Liver (tissue), 9 donors: Measurements from ENCODE around the gene OR7G2. TPM values are rescaled to one million over a fixed set of nuclear protein-coding genes. Genes with fewer than 3 reads are reported as not detected.

Experiments
- DNase-seq: peaks from one replicate; pipeline ENCODE4 v3.0.0-alpha.2; 2017; ENCODE audit warnings: low spot score
- H3K27ac ChIP-seq, 2 donors: one replicate each; pipeline ENCODE4 v1.7.0; 2013; ENCODE audit warnings: inconsistent platforms in 2 of 2, low read length in 2 of 2, control low read depth in 1 of 2, low read depth in 1 of 2, mild to moderate bottlenecking in 1 of 2
- H3K27me3 ChIP-seq, 4 donors: one replicate each; pipeline versions ENCODE4 v1.6.1 to v1.7.0; 2013; ENCODE audit warnings: low read length in 3 of 4, inconsistent platforms in 1 of 4, mild to moderate bottlenecking in 1 of 4, moderate library complexity in 1 of 4; ENCODE audit not compliant: control insufficient read depth in 4 of 4, insufficient read depth in 4 of 4
- H3K36me3 ChIP-seq, 4 donors: one replicate each; pipeline versions ENCODE4 v1.6.1 to v1.7.0; 2013; ENCODE audit warnings: low read length in 3 of 4, mild to moderate bottlenecking in 3 of 4, low read depth in 1 of 4, moderate library complexity in 1 of 4; ENCODE audit not compliant: control insufficient read depth in 4 of 4, insufficient read depth in 3 of 4
- H3K4me1 ChIP-seq, 4 donors: one replicate each; pipeline versions ENCODE4 v1.6.1 to v1.7.0; 2013; ENCODE audit warnings: low read length in 3 of 4, mild to moderate bottlenecking in 3 of 4, moderate library complexity in 1 of 4; ENCODE audit not compliant: control insufficient read depth in 4 of 4, insufficient read depth in 4 of 4
- H3K4me3 ChIP-seq, 3 donors: one replicate each; pipeline versions ENCODE4 v1.6.1 to v1.7.0; 2013; ENCODE audit warnings: low read length in 3 of 3, control low read depth in 1 of 3, low read depth in 1 of 3, mild to moderate bottlenecking in 1 of 3
- H3K9ac ChIP-seq, 2 donors: one replicate each; pipeline ENCODE4 v1.7.0; 2013; ENCODE audit warnings: low read length in 2 of 2, mild to moderate bottlenecking in 2 of 2, moderate library complexity in 2 of 2, control low read depth in 1 of 2, low read depth in 1 of 2
- H3K9me3 ChIP-seq, 4 donors: one replicate each; pipeline versions ENCODE4 v1.6.1 to v1.7.0; 2013; ENCODE audit warnings: low read length in 3 of 4; ENCODE audit not compliant: control insufficient read depth in 4 of 4
- EGR1 ChIP-seq, 2 donors: IDR thresholded peaks; 2 replicates each; pipeline ENCODE4 v1.6.1; 2016 to 2018; ENCODE audit warnings: antibody characterized with exemption in 2 of 2, low read depth in 2 of 2
- FOXA1 ChIP-seq: IDR thresholded peaks from 2 replicates; pipeline ENCODE4 v1.6.1; 2016; ENCODE audit warnings: antibody characterized with exemption
- FOXA2 ChIP-seq: IDR thresholded peaks from 2 replicates; pipeline ENCODE4 v1.6.1; 2016; ENCODE audit warnings: antibody characterized with exemption
- GABPA ChIP-seq, 2 donors: IDR thresholded peaks in 1 of 2; conservative IDR thresholded peaks in 1 of 2; 2 replicates each; pipeline ENCODE4 v1.6.1; 2016; ENCODE audit warnings: antibody characterized with exemption in 2 of 2, mild to moderate bottlenecking in 1 of 2, moderate library complexity in 1 of 2
- HNF4G ChIP-seq: IDR thresholded peaks from 2 replicates; pipeline ENCODE4 v1.6.1; 2016; ENCODE audit warnings: antibody characterized with exemption
- JUND ChIP-seq, 2 donors: IDR thresholded peaks; 2 replicates each; pipeline ENCODE4 v1.6.1; 2016; ENCODE audit warnings: antibody characterized with exemption in 2 of 2
- NR2F2 ChIP-seq: IDR thresholded peaks from 2 replicates; pipeline ENCODE4 v1.6.1; 2016; ENCODE audit warnings: antibody characterized with exemption
- RAD21 ChIP-seq, 2 donors: IDR thresholded peaks; 2 replicates each; pipeline ENCODE4 v1.6.1; 2016; ENCODE audit warnings: antibody characterized with exemption in 2 of 2, mild to moderate bottlenecking in 2 of 2
- RXRA ChIP-seq, 2 donors: IDR thresholded peaks; 2 replicates each; pipeline ENCODE4 v1.6.1; 2017 to 2018; ENCODE audit warnings: antibody characterized with exemption in 2 of 2, mild to moderate bottlenecking in 1 of 2
- YY1 ChIP-seq: IDR thresholded peaks from 2 replicates; pipeline ENCODE4 v1.6.1; 2016; ENCODE audit warnings: antibody characterized with exemption, mild to moderate bottlenecking
- WGBS: extraction: QIAGEN DNeasy Blood & Tissue Kit; methylation state at CpG from one replicate; pipeline ENCODE4 v1.1.7; 2013; 5-methylcytosine and 5-hydroxymethylcytosine counted together
- polyA plus RNA-seq, 2 donors: library from polyadenylated mRNA; stranded (reverse) in 1 of 2; unstranded in 1 of 2; fragments of 200-250 nt in 1 of 2; fragments of >200 nt in 1 of 2; fragmentation: Nextera tagmentation in 1 of 2; extraction: Ambion mirVana in 1 of 2; gene quantifications; one replicate each; pipeline versions ENCODE4 v1.2.1 to v1.2.3, GENCODE V29; 2013 to 2015
- total RNA-seq, 2 donors: library from RNA; depleted of rRNA; stranded (reverse); fragments of >200 nt; gene quantifications; one replicate each; pipeline ENCODE4 v1.2.3, GENCODE V29; 2014
- TF ChIP-seq, protein P1 (sequence below): IDR thresholded peaks from 2 replicates; pipeline ENCODE4 v1.6.1; 2016; ENCODE audit warnings: antibody characterized with exemption, mild to moderate bottlenecking
- TF ChIP-seq, protein P2 (sequence below): IDR thresholded peaks from 2 replicates; pipeline ENCODE4 v1.6.1; 2016; ENCODE audit warnings: antibody characterized with exemption
- TF ChIP-seq, protein P3 (sequence below): IDR thresholded peaks from 2 replicates; pipeline ENCODE4 v1.6.1; 2016; ENCODE audit warnings: antibody characterized with exemption
- TF ChIP-seq, protein P4 (sequence below): IDR thresholded peaks from 2 replicates; pipeline ENCODE4 v1.6.1; 2016; ENCODE audit warnings: antibody characterized with exemption
- TF ChIP-seq, protein P5 (sequence below): fragments of 150-350 bp; IDR thresholded peaks from 2 replicates; pipeline ENCODE4 v1.5.1; 2017; ENCODE audit warnings: improper control_type of control experiment, low read depth, low read length; ENCODE audit not compliant: missing input control
- donor health status: healthy.
- donor health status: healthy.
- donor health status: healthy.
- donor health status: healthy.
- donor health status: healthy.

The OR7G2 gene
- total and polyA plus RNA-seq, 4 donors = not detected

DNA sequence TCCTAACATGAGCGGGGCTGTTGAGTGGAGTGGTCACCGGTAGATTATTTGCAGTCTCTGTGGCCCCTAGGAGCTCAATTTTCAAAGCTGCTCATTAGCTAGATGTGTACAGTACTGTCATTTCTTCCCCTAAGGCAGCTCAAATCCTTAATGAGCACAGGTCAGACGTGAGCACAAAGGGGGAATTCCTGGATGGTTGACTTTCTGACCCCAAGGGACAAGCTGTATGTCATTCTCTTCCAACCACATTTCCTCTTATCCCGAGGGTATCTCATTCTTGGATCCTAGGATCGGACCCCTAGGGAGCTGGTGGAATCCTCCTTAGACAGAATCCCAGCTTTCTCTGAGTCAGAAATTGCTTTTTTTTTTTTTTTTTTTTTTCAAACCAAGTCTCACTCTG is 25.1 kb upstream of the OR7G2 start (continued):
- TF ChIP-seq, protein P1, sequence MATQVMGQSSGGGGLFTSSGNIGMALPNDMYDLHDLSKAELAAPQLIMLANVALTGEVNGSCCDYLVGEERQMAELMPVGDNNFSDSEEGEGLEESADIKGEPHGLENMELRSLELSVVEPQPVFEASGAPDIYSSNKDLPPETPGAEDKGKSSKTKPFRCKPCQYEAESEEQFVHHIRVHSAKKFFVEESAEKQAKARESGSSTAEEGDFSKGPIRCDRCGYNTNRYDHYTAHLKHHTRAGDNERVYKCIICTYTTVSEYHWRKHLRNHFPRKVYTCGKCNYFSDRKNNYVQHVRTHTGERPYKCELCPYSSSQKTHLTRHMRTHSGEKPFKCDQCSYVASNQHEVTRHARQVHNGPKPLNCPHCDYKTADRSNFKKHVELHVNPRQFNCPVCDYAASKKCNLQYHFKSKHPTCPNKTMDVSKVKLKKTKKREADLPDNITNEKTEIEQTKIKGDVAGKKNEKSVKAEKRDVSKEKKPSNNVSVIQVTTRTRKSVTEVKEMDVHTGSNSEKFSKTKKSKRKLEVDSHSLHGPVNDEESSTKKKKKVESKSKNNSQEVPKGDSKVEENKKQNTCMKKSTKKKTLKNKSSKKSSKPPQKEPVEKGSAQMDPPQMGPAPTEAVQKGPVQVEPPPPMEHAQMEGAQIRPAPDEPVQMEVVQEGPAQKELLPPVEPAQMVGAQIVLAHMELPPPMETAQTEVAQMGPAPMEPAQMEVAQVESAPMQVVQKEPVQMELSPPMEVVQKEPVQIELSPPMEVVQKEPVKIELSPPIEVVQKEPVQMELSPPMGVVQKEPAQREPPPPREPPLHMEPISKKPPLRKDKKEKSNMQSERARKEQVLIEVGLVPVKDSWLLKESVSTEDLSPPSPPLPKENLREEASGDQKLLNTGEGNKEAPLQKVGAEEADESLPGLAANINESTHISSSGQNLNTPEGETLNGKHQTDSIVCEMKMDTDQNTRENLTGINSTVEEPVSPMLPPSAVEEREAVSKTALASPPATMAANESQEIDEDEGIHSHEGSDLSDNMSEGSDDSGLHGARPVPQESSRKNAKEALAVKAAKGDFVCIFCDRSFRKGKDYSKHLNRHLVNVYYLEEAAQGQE = no peak
- no peak for TF ChIP-seq EGR1 (IDR thresholded peaks at IDR 0.05; ENCODE audit: low read depth in 2 of 2)

DNA sequence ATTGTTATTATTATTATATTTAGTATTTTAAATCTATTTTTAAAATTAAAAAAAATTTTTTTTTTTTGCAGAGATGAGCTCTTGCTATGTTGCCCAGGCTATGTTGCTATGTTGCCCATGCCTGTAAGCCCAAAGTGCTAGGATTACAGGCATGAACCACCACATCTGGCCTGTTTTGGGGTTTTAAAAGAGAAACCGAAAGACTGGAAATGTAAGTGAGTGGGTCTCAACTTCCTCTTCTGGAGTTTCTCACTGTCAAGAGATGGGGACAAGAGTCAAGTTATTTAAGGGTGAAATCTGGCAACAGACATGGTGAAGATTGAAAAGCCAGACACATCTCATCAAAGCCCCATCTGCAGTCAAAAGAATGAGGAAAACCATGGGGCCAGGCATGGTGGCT is 23.7 kb upstream of the OR7G2 start:
- Histone ChIP-seq H3K4me3 (no peak overlapping the region), H3K36me3 (no peaks in the 10 kb centered on the region), H3K27me3 (peaks cover 0 to 3% (median 0%) of the 10 kb centered on the region in 4 donors), H3K9me3 (no peaks in the 10 kb centered on the region), H3K4me1 (peaks cover 0 to 1% (median 0%) of the 10 kb centered on the region in 4 donors), H3K27ac (no peak overlapping the region), H3K9ac (no peak overlapping the region)
- DNase-seq = no peak
- TF ChIP-seq, protein P2, sequence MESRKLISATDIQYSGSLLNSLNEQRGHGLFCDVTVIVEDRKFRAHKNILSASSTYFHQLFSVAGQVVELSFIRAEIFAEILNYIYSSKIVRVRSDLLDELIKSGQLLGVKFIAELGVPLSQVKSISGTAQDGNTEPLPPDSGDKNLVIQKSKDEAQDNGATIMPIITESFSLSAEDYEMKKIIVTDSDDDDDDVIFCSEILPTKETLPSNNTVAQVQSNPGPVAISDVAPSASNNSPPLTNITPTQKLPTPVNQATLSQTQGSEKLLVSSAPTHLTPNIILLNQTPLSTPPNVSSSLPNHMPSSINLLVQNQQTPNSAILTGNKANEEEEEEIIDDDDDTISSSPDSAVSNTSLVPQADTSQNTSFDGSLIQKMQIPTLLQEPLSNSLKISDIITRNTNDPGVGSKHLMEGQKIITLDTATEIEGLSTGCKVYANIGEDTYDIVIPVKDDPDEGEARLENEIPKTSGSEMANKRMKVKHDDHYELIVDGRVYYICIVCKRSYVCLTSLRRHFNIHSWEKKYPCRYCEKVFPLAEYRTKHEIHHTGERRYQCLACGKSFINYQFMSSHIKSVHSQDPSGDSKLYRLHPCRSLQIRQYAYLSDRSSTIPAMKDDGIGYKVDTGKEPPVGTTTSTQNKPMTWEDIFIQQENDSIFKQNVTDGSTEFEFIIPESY = no peak
- TF ChIP-seq EGR1 (IDR thresholded peaks at IDR 0.05; ENCODE audit: low read depth in 2 of 2) = no peak
- no peak for TF ChIP-seq RAD21 (IDR thresholded peaks at IDR 0.05)
- TF ChIP-seq YY1 = no peak
- no peak for TF ChIP-seq RXRA (IDR thresholded peaks at IDR 0.05)
- TF ChIP-seq, protein P1 = no peak
- TF ChIP-seq, protein P3, sequence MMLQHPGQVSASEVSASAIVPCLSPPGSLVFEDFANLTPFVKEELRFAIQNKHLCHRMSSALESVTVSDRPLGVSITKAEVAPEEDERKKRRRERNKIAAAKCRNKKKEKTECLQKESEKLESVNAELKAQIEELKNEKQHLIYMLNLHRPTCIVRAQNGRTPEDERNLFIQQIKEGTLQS = no peak
- no peak for TF ChIP-seq FOXA1
- TF ChIP-seq GABPA (IDR thresholded peaks at IDR 0.05 in 1 of 2, conservative IDR thresholded peaks at IDR 0.05 in 1 of 2) = no peak
- TF ChIP-seq JUND (IDR thresholded peaks at IDR 0.05) = no peak
- no peak for TF ChIP-seq NR2F2
- TF ChIP-seq FOXA2 = no peak
- TF ChIP-seq, protein P4, sequence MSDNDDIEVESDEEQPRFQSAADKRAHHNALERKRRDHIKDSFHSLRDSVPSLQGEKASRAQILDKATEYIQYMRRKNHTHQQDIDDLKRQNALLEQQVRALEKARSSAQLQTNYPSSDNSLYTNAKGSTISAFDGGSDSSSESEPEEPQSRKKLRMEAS = no peak
- TF ChIP-seq, protein P5, sequence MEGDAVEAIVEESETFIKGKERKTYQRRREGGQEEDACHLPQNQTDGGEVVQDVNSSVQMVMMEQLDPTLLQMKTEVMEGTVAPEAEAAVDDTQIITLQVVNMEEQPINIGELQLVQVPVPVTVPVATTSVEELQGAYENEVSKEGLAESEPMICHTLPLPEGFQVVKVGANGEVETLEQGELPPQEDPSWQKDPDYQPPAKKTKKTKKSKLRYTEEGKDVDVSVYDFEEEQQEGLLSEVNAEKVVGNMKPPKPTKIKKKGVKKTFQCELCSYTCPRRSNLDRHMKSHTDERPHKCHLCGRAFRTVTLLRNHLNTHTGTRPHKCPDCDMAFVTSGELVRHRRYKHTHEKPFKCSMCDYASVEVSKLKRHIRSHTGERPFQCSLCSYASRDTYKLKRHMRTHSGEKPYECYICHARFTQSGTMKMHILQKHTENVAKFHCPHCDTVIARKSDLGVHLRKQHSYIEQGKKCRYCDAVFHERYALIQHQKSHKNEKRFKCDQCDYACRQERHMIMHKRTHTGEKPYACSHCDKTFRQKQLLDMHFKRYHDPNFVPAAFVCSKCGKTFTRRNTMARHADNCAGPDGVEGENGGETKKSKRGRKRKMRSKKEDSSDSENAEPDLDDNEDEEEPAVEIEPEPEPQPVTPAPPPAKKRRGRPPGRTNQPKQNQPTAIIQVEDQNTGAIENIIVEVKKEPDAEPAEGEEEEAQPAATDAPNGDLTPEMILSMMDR = no peak
- TF ChIP-seq HNF4G = no peak
- WGBS = 64% methylated on average over 1 of the region's 1 CpG
